ENCODE results near the gene MAN1C1.

- TF ChIP-seq CTCF (conservative IDR thresholded peaks at IDR 0.05 in 1 of 2, IDR thresholded peaks at IDR 0.05 in 1 of 2; ENCODE audit: low read depth in 1 of 2, low read length in 2 of 2) (no peak), EZH2 (IDR thresholded peaks at IDR 0.05; ENCODE audit: low read length, missing control alignments) (no peak)
Observed at GRCh38 chr1:25567710-25568089, 48.9 kb upstream of the MAN1C1 start.

Measured in fibroblast of lung (primary cell).